HK-2 (cell line): ENCODE results near the gene KIAA2012.

ENCODE experiments used
- DNase-seq: peaks from one replicate; pipeline ENCODE4 v3.0.0-alpha.2; 2018; ENCODE audit not compliant: unreplicated experiment

Gene KIAA2012

GRCh38 chr2:202149936-202150335, 76.9 kb downstream of the KIAA2012 start:
- no peak for DNase-seq

GRCh38 chr2:202152104-202152715, 79.2 kb downstream of the KIAA2012 start:
- no peak for DNase-seq

GRCh38 chr2:202154613-202155012, 81.6 kb downstream of the KIAA2012 start:
- no peak for DNase-seq

GRCh38 chr2:202157211-202157990, 84.3 kb downstream of the KIAA2012 start:
- no peak for DNase-seq

- DNase-seq = no peak
Observed at GRCh38 chr2:202158796-202159195, 85.7 kb downstream of the KIAA2012 start.

- DNase-seq = no peak
Observed at GRCh38 chr2:202161151-202161835, 88.2 kb downstream of the KIAA2012 start.

- DNase-seq = no peak
Observed at GRCh38 chr2:202164411-202164810, 91.4 kb downstream of the KIAA2012 start.

GRCh38 chr2:202165208-202165607, 92.2 kb downstream of the KIAA2012 start:
- no peak for DNase-seq

- no peak for DNase-seq
Observed at GRCh38 chr2:202165945-202166344, 92.9 kb downstream of the KIAA2012 start.

GRCh38 chr2:202169131-202169530, 96.1 kb downstream of the KIAA2012 start:
- no peak for DNase-seq

GRCh38 chr2:202169832-202170424, 96.9 kb downstream of the KIAA2012 start:
- DNase-seq = no peak

- no peak for DNase-seq
Observed at GRCh38 chr2:202171241-202171825, 98.3 kb downstream of the KIAA2012 start.

GRCh38 chr2:202172439-202173211, 99.6 kb downstream of the KIAA2012 start:
- DNase-seq = peak; percentile 21

GRCh38 chr2:202178346-202178958, 105.4 kb downstream of the KIAA2012 start:
- peak; percentile 34 for DNase-seq

- no peak for DNase-seq
Observed at GRCh38 chr2:202184557-202184956, 111.5 kb downstream of the KIAA2012 start.

GRCh38 chr2:202185156-202185555, 112.1 kb downstream of the KIAA2012 start:
- DNase-seq = no peak

GRCh38 chr2:202186641-202187202, 113.7 kb downstream of the KIAA2012 start:
- DNase-seq = no peak

- peak; percentile 50 for DNase-seq
Observed at GRCh38 chr2:202187570-202187969, 114.5 kb downstream of the KIAA2012 start.

GRCh38 chr2:202193305-202193704, 120.2 kb downstream of the KIAA2012 start:
- no peak for DNase-seq

- DNase-seq = no peak
Observed at GRCh38 chr2:202193881-202194353, 120.9 kb downstream of the KIAA2012 start.
